ENCODE data around the gene MAP3K5. TPM values are rescaled to one million over a fixed set of nuclear protein-coding genes. Genes with fewer than 3 reads are reported as not detected.

Gene MAP3K5
- total and polyA plus RNA-seq, 7 donors: 7.4 to 17.8 (median 9.4) TPM

DNA sequence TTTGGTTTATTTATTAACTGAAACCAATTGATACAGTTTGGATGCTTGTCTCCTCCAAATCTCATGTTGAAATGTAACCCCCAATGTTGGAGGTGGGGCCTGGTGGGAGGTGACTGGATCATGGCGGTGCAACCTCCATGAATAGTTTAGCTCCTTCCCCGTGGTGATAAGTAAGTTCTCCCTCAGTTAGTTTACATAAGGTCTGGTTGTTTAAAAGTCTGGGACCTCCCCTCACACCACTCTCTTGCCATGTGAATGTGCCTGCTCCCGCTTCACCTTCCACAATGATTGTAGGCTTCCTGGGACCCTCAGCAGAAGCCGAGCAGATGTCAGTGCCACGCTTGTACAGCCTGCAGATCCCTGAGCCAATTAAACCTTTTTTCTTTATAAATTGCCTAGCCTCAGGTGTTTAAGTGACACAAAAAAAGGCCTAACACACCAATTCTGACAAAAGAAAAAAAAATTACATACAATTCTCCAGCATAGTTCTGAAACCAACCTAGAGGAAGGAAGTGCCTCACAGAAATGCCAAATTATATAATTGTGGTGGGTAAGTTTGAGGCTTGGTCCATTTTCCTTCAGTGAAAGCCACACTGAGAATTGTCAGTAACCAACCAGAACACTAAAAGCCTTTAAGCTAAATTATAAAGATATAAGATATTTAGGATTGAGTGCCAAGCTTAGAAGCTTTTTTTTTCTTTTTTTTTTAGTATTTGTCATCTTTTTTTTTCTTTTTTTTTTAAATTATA is 257.1 kb downstream of the MAP3K5 start:
- DNase-seq: no peak
- Histone ChIP-seq H3K27me3 (no peaks in the 10 kb centered on the region), H3K27ac (no peak overlapping the region), H3K4me1 (no peaks in the 10 kb centered on the region), H3K4me3 (no peak overlapping the region), H3K36me3 (no peaks in the 10 kb centered on the region), H3K9me3 (no peaks in the 10 kb centered on the region)
- TF ChIP-seq POLR2A (IDR thresholded peaks at IDR 0.05): no peak
- TF ChIP-seq EP300 (IDR thresholded peaks at IDR 0.05): no peak
- no peak for TF ChIP-seq POLR2AphosphoS5 (IDR thresholded peaks at IDR 0.05)
- no peak for TF ChIP-seq CTCF (IDR thresholded peaks at IDR 0.05)
- WGBS, 2 donors: 69 to 86% methylated on average over 5 of the region's 5 CpGs
- intact Hi-C loops (cut with DNase I): no loop called here

DNA sequence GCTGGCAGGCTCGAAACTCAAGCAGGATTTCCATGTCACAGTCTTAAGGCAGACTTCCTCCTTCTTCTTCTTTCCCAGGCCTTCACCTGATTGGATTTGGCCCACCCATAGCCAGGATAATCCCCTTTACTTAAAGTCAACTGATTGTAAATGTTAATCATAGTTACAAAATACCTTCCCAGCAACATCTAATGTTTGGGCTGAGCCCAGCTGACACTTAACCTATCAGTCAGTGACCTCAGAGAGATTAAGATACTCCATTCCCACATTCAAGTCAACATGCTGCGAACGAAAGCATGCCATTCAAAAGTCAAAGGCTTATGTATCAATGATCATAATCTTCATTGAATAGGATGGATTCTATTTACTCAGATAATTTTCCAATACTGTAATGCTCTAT is 258.0 kb downstream of the MAP3K5 start:
- Histone ChIP-seq H3K27ac (no peak overlapping the region), H3K9me3 (no peaks in the 10 kb centered on the region), H3K27me3 (no peaks in the 10 kb centered on the region), H3K36me3 (no peaks in the 10 kb centered on the region), H3K4me3 (no peak overlapping the region), H3K4me1 (no peaks in the 10 kb centered on the region)
- no peak for DNase-seq
- 94 to 96% methylated on average over 3 of the region's 3 CpGs for whole genome bisulfite sequencing, 2 donors
- intact Hi-C loops (cut with DNase I): no loop called here
- TF ChIP-seq CTCF (IDR thresholded peaks at IDR 0.05) (no peak), EP300 (IDR thresholded peaks at IDR 0.05) (no peak), POLR2A (IDR thresholded peaks at IDR 0.05) (no peak), POLR2AphosphoS5 (IDR thresholded peaks at IDR 0.05) (no peak)

DNA sequence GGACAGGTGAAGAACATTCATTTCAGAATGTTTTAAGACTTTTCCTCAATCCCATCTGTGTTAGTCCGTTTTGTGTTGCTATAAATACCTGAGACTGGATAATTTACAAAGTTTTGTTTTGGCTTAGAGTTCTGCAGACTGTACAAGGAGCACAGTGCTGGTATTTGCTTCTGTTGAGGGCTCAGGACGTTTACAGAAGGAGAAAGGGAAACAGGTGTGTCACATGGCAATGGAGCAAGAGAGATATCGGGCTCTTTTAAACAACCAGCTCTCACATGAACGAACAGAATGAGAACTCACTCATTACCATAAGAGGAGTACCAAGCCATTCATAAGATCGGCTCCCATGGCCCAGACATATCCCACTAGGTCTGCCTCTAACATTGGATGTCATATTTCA is 258.8 kb downstream of the MAP3K5 start:
- Histone ChIP-seq H3K27me3 (no peaks in the 10 kb centered on the region), H3K9me3 (no peaks in the 10 kb centered on the region), H3K4me1 (no peaks in the 10 kb centered on the region), H3K36me3 (no peaks in the 10 kb centered on the region), H3K27ac (no peak overlapping the region), H3K4me3 (no peak overlapping the region)
- DNase-seq: no peak
- TF ChIP-seq POLR2A (IDR thresholded peaks at IDR 0.05): no peak
- no peak for TF ChIP-seq EP300 (IDR thresholded peaks at IDR 0.05)
- TF ChIP-seq CTCF (IDR thresholded peaks at IDR 0.05): no peak
- no peak for TF ChIP-seq POLR2AphosphoS5 (IDR thresholded peaks at IDR 0.05)
- 43 to 56% methylated on average over 5 of the region's 5 CpGs for WGBS, 2 donors
- intact Hi-C loops (cut with DNase I): no loop called here

- no peaks in the 10 kb centered on the region for H3K9me3 ChIP-seq
- TF ChIP-seq POLR2AphosphoS5 (IDR thresholded peaks at IDR 0.05): no peak
- TF ChIP-seq EP300 (IDR thresholded peaks at IDR 0.05): no peak
- no peak for TF ChIP-seq POLR2A (IDR thresholded peaks at IDR 0.05)
- no peak for TF ChIP-seq CTCF (IDR thresholded peaks at IDR 0.05)
- H3K4me1 ChIP-seq: no peaks in the 10 kb centered on the region
- intact Hi-C loops (cut with DNase I): no loop called here
- no peaks in the 10 kb centered on the region for H3K36me3 ChIP-seq
- peaks cover 0 to 3% (median 0%) of the 10 kb centered on the region in 3 donors for H3K27me3 ChIP-seq
- no peak overlapping the region for H3K4me3 ChIP-seq
- DNase-seq: no peak
- WGBS, 2 donors: 91 to 96% methylated on average over 6 of the region's 6 CpGs
- H3K27ac ChIP-seq: no peak overlapping the region
Measured at GRCh38 chr6:136532030-136532429, 260.2 kb downstream of the MAP3K5 start.

GRCh38 chr6:136529710-136530109 is 262.6 kb downstream of the MAP3K5 start:
- Histone ChIP-seq H3K27me3 (peaks cover 0 to 3% (median 0%) of the 10 kb centered on the region in 3 donors), H3K9me3 (no peaks in the 10 kb centered on the region), H3K36me3 (no peaks in the 10 kb centered on the region), H3K27ac (no peak overlapping the region), H3K4me3 (no peak overlapping the region), H3K4me1 (peaks cover 0 to 10% (median 1%) of the 10 kb centered on the region in 4 donors)
- DNase-seq: no peak
- TF ChIP-seq POLR2A (IDR thresholded peaks at IDR 0.05) (no peak), EP300 (IDR thresholded peaks at IDR 0.05) (no peak), POLR2AphosphoS5 (IDR thresholded peaks at IDR 0.05) (no peak), CTCF (IDR thresholded peaks at IDR 0.05) (no peak)
- WGBS, 2 donors: 61 to 85% methylated on average over 3 of the region's 3 CpGs
- intact Hi-C loops (cut with DNase I): no loop called here

Data from sigmoid colon (tissue), 7 donors.